ENCODE data around the gene MYOCD. TPM values are rescaled to one million over a fixed set of nuclear protein-coding genes. Genes with fewer than 3 reads are reported as not detected.

MYOCD gene
- total and polyA plus RNA-seq, 4 donors: 24.8 to 251 (median 61.4) TPM

- WGBS, 2 donors: 72 to 75% methylated on average over 3 of the region's 3 CpGs
- Histone ChIP-seq H3K4me1 (ENCODE audit: control insufficient read depth in 1 of 2, insufficient read depth in 2 of 2, low read length in 2 of 2) (peaks cover 0 to 1% of the 10 kb centered on the region in 2 donors), H3K36me3 (ENCODE audit: control insufficient read depth in 1 of 2, insufficient read depth in 2 of 2, low read length in 1 of 2) (no peaks in the 10 kb centered on the region), H3K27me3 (ENCODE audit: control insufficient read depth in 1 of 2, insufficient read depth in 2 of 2, low read length in 1 of 2) (no peaks in the 10 kb centered on the region), H3K9me3 (ENCODE audit: control insufficient read depth, low read length) (no peaks in the 10 kb centered on the region), H3K27ac (ENCODE audit: low read depth in 1 of 2, low read length in 2 of 2) (no peak overlapping the region), H3K4me3 (ENCODE audit: low read length in 2 of 2) (no peak overlapping the region)
- ATAC-seq (ENCODE audit: low FRiP score): no peak
- no peak for DNase-seq
- intact Hi-C loops (cut with DNase I): no loop called here
Observed at GRCh38 chr17:12800855-12801365, 135.2 kb downstream of the MYOCD start.

- no peaks in the 10 kb centered on the region for H3K4me1 ChIP-seq (ENCODE audit: control insufficient read depth in 1 of 2, insufficient read depth in 2 of 2, low read length in 2 of 2)
- ATAC-seq (ENCODE audit: low FRiP score): no peak
- H3K27me3 ChIP-seq (ENCODE audit: control insufficient read depth in 1 of 2, insufficient read depth in 2 of 2, low read length in 1 of 2): no peaks in the 10 kb centered on the region
- H3K27ac ChIP-seq (ENCODE audit: low read depth in 1 of 2, low read length in 2 of 2): no peak overlapping the region
- H3K9me3 ChIP-seq (ENCODE audit: control insufficient read depth, low read length): peaks cover 4% of the 10 kb centered on the region
- no peak overlapping the region for H3K4me3 ChIP-seq (ENCODE audit: low read length in 2 of 2)
- intact Hi-C loops (cut with DNase I): no loop called here
- 96 to 100% methylated on average over 1 of the region's 1 CpG for whole genome bisulfite sequencing, 2 donors
- no peaks in the 10 kb centered on the region for H3K36me3 ChIP-seq (ENCODE audit: control insufficient read depth in 1 of 2, insufficient read depth in 2 of 2, low read length in 1 of 2)
- no peak for DNase-seq
Observed at GRCh38 chr17:12806630-12807029, 140.9 kb downstream of the MYOCD start.

- no peaks in the 10 kb centered on the region for H3K27me3 ChIP-seq (ENCODE audit: control insufficient read depth in 1 of 2, insufficient read depth in 2 of 2, low read length in 1 of 2)
- peaks cover 4% of the 10 kb centered on the region for H3K9me3 ChIP-seq (ENCODE audit: control insufficient read depth, low read length)
- no peak overlapping the region for H3K27ac ChIP-seq (ENCODE audit: low read depth in 1 of 2, low read length in 2 of 2)
- no peak for ATAC-seq (ENCODE audit: low FRiP score)
- H3K4me3 ChIP-seq (ENCODE audit: low read length in 2 of 2): no peak overlapping the region
- intact Hi-C loops (cut with DNase I): no loop called here
- no peaks in the 10 kb centered on the region for H3K36me3 ChIP-seq (ENCODE audit: control insufficient read depth in 1 of 2, insufficient read depth in 2 of 2, low read length in 1 of 2)
- no peak for DNase-seq
- H3K4me1 ChIP-seq (ENCODE audit: control insufficient read depth in 1 of 2, insufficient read depth in 2 of 2, low read length in 2 of 2): no peaks in the 10 kb centered on the region
- 93% methylated on average over 3 of the region's 3 CpGs for WGBS, 2 donors
Observed at GRCh38 chr17:12808723-12809122, 143.0 kb downstream of the MYOCD start.

- H3K27ac ChIP-seq (ENCODE audit: low read depth in 1 of 2, low read length in 2 of 2): no peak overlapping the region
- H3K4me3 ChIP-seq (ENCODE audit: low read length in 2 of 2): no peak overlapping the region
- H3K36me3 ChIP-seq (ENCODE audit: control insufficient read depth in 1 of 2, insufficient read depth in 2 of 2, low read length in 1 of 2): no peaks in the 10 kb centered on the region
- ATAC-seq (ENCODE audit: low FRiP score) (no peak), DNase-seq (no peak)
- no peaks in the 10 kb centered on the region for H3K4me1 ChIP-seq (ENCODE audit: control insufficient read depth in 1 of 2, insufficient read depth in 2 of 2, low read length in 2 of 2)
- intact Hi-C loops (cut with DNase I): no loop called here
- 28 to 30% methylated on average over 5 of the region's 5 CpGs for WGBS, 2 donors
- H3K9me3 ChIP-seq (ENCODE audit: control insufficient read depth, low read length): peaks cover 4% of the 10 kb centered on the region
- no peaks in the 10 kb centered on the region for H3K27me3 ChIP-seq (ENCODE audit: control insufficient read depth in 1 of 2, insufficient read depth in 2 of 2, low read length in 1 of 2)
Observed at GRCh38 chr17:12812877-12813276, 147.2 kb downstream of the MYOCD start.

GRCh38 chr17:12813664-12814063 is 148.0 kb downstream of the MYOCD start:
- ATAC-seq (ENCODE audit: low FRiP score) (no peak), DNase-seq (no peak)
- H3K27ac ChIP-seq (ENCODE audit: low read depth in 1 of 2, low read length in 2 of 2): no peak overlapping the region
- 92 to 95% methylated on average over 9 of the region's 9 CpGs for WGBS, 2 donors
- no peak overlapping the region for H3K4me3 ChIP-seq (ENCODE audit: low read length in 2 of 2)
- no peaks in the 10 kb centered on the region for H3K9me3 ChIP-seq (ENCODE audit: control insufficient read depth, low read length)
- no peaks in the 10 kb centered on the region for H3K4me1 ChIP-seq (ENCODE audit: control insufficient read depth in 1 of 2, insufficient read depth in 2 of 2, low read length in 2 of 2)
- intact Hi-C loops (cut with DNase I): no loop called here
- no peaks in the 10 kb centered on the region for H3K36me3 ChIP-seq (ENCODE audit: control insufficient read depth in 1 of 2, insufficient read depth in 2 of 2, low read length in 1 of 2)
- H3K27me3 ChIP-seq (ENCODE audit: control insufficient read depth in 1 of 2, insufficient read depth in 2 of 2, low read length in 1 of 2): no peaks in the 10 kb centered on the region

GRCh38 chr17:12814718-12815117 is 149.0 kb downstream of the MYOCD start:
- 84 to 93% methylated on average over 2 of the region's 2 CpGs for WGBS, 2 donors
- Histone ChIP-seq H3K9me3 (ENCODE audit: control insufficient read depth, low read length) (no peaks in the 10 kb centered on the region), H3K4me1 (ENCODE audit: control insufficient read depth in 1 of 2, insufficient read depth in 2 of 2, low read length in 2 of 2) (no peaks in the 10 kb centered on the region), H3K4me3 (ENCODE audit: low read length in 2 of 2) (no peak overlapping the region), H3K36me3 (ENCODE audit: control insufficient read depth in 1 of 2, insufficient read depth in 2 of 2, low read length in 1 of 2) (no peaks in the 10 kb centered on the region), H3K27ac (ENCODE audit: low read depth in 1 of 2, low read length in 2 of 2) (no peak overlapping the region), H3K27me3 (ENCODE audit: control insufficient read depth in 1 of 2, insufficient read depth in 2 of 2, low read length in 1 of 2) (no peaks in the 10 kb centered on the region)
- DNase-seq: no peak
- ATAC-seq (ENCODE audit: low FRiP score): no peak
- intact Hi-C loops (cut with DNase I): no loop called here

- WGBS, 2 donors: 67 to 71% methylated on average over 3 of the region's 3 CpGs
- Histone ChIP-seq H3K27me3 (ENCODE audit: control insufficient read depth in 1 of 2, insufficient read depth in 2 of 2, low read length in 1 of 2) (no peaks in the 10 kb centered on the region), H3K9me3 (ENCODE audit: control insufficient read depth, low read length) (no peaks in the 10 kb centered on the region), H3K4me1 (ENCODE audit: control insufficient read depth in 1 of 2, insufficient read depth in 2 of 2, low read length in 2 of 2) (no peaks in the 10 kb centered on the region), H3K4me3 (ENCODE audit: low read length in 2 of 2) (no peak overlapping the region), H3K36me3 (ENCODE audit: control insufficient read depth in 1 of 2, insufficient read depth in 2 of 2, low read length in 1 of 2) (no peaks in the 10 kb centered on the region), H3K27ac (ENCODE audit: low read depth in 1 of 2, low read length in 2 of 2) (no peak overlapping the region)
- no peak for DNase-seq
- intact Hi-C loops (cut with DNase I): no loop called here
- ATAC-seq (ENCODE audit: low FRiP score): no peak
Observed at GRCh38 chr17:12815642-12816141, 150.0 kb downstream of the MYOCD start.

Other genes with a start within 250 kb of the MYOCD start
- 10 to 100 TPM in 1 of 2 donors, 1 to 10 TPM in 1; 7.4 to 12.6 TPM for gene ARHGAP44, start 123.6 kb downstream of the MYOCD start, total RNA-seq
- 10 to 100 TPM in 1 of 2 donors, 1 to 10 TPM in 1; 4.3 to 16.8 TPM for gene ARHGAP44, start 123.6 kb downstream of the MYOCD start, polyA plus RNA-seq